Measurements from ENCODE around the gene DNAJC15.

The DNAJC15 gene

DNA sequence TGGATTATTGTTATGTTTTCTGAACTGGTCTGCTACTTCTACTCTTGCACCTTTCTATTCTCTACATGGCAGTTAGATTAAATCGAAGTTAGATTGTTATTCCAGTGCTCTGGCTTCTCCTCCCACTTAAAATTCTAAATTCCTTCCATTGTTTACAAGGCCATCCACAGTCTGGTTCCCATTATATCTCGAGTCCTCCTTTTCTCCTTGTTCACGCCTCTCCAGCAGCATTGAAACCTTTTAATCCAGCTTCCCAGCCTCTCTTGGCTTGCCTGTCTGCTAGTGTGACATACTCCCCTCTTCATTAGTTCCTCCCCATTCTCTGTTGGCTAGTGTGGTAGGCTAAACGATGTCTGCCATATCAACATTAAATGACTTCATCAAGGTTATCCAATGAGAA is 54.5 kb downstream of the DNAJC15 start:
- Histone ChIP-seq H3K27ac (ENCODE audit: low read depth, low read length) (no peak overlapping the region), H3K9me3 (ENCODE audit: control insufficient read depth in 5 of 5, low read length in 5 of 5) (no peaks in the 10 kb centered on the region), H3K4me3 (ENCODE audit: low read depth in 1 of 5, low read length in 5 of 5) (no peak overlapping the region), H3K36me3 (ENCODE audit: control insufficient read depth in 5 of 5, insufficient read depth in 5 of 5, low read length in 5 of 5) (peaks cover 0 to 5% (median 0%) of the 10 kb centered on the region in 5 donors), H3K9ac (ENCODE audit: low read length in 5 of 5) (no peak overlapping the region), H3K27me3 (ENCODE audit: control insufficient read depth in 5 of 5, insufficient read depth in 4 of 5, low read length in 5 of 5) (no peaks in the 10 kb centered on the region), H3K4me1 (ENCODE audit: control insufficient read depth in 5 of 5, insufficient read depth in 5 of 5, low read length in 5 of 5) (peaks cover 0 to 7% (median 0%) of the 10 kb centered on the region in 5 donors)

GRCh38 chr13:43078399-43078798 is 55.0 kb downstream of the DNAJC15 start:
- Histone ChIP-seq H3K4me1 (ENCODE audit: control insufficient read depth in 5 of 5, insufficient read depth in 5 of 5, low read length in 5 of 5) (peaks cover 0 to 7% (median 0%) of the 10 kb centered on the region in 5 donors), H3K9ac (ENCODE audit: low read length in 5 of 5) (no peak overlapping the region), H3K4me3 (ENCODE audit: low read depth in 1 of 5, low read length in 5 of 5) (no peak overlapping the region), H3K9me3 (ENCODE audit: control insufficient read depth in 5 of 5, low read length in 5 of 5) (no peaks in the 10 kb centered on the region), H3K27me3 (ENCODE audit: control insufficient read depth in 5 of 5, insufficient read depth in 4 of 5, low read length in 5 of 5) (no peaks in the 10 kb centered on the region), H3K27ac (ENCODE audit: low read depth, low read length) (no peak overlapping the region), H3K36me3 (ENCODE audit: control insufficient read depth in 5 of 5, insufficient read depth in 5 of 5, low read length in 5 of 5) (peaks cover 0 to 5% (median 0%) of the 10 kb centered on the region in 5 donors)

DNA sequence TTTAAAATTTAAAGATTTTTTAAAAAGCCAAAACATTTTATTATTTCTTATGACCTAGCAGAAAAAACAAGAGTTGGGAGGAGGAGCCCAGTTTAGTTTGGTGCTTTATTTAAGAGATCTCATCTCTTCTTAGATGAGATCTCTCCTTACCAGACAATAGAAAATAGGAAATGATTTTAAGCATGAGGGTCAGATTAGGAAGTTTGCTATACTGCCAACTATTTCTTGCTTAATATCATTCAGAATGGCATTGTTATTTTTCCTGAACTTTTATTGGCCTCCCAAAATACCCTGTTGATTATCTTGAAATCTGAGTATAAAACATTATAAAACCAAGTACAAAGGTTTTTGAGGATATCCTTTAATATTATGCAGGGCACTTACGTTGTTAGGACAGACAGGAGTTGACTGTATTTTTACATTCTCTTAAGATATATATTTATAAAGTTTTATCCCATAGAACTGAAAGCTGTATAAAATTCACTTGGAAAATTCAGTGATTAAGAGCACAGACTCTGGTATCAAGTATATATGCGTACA is 56.1 kb downstream of the DNAJC15 start:
- Histone ChIP-seq H3K4me1 (ENCODE audit: control insufficient read depth in 5 of 5, insufficient read depth in 5 of 5, low read length in 5 of 5) (peaks cover 0 to 7% (median 0%) of the 10 kb centered on the region in 5 donors), H3K27me3 (ENCODE audit: control insufficient read depth in 5 of 5, insufficient read depth in 4 of 5, low read length in 5 of 5) (no peaks in the 10 kb centered on the region), H3K9ac (ENCODE audit: low read length in 5 of 5) (no peak overlapping the region), H3K9me3 (ENCODE audit: control insufficient read depth in 5 of 5, low read length in 5 of 5) (no peaks in the 10 kb centered on the region), H3K4me3 (ENCODE audit: low read depth in 1 of 5, low read length in 5 of 5) (no peak overlapping the region), H3K27ac (ENCODE audit: low read depth, low read length) (no peak overlapping the region), H3K36me3 (ENCODE audit: control insufficient read depth in 5 of 5, insufficient read depth in 5 of 5, low read length in 5 of 5) (peaks cover 0 to 5% (median 0%) of the 10 kb centered on the region in 5 donors)

DNA sequence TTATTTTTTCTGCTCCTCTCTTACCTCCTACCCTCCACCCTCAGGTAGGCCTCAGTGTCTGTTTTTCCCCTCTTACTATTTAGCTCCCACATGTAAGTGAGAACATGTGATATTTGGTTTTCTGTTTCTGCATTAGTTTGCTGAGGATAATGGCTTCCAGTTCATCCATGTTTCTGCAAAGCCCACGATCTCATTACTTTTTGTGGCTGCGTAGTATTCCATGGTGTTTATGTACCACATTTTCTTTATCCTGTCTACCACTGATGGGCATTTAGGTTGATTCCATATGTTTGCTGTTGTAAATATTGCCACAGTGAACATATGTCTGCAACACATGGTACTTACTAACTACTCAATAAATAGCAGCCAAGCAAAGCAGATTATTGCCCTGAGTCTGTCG is 56.8 kb downstream of the DNAJC15 start:
- Histone ChIP-seq H3K36me3 (ENCODE audit: control insufficient read depth in 5 of 5, insufficient read depth in 5 of 5, low read length in 5 of 5) (peaks cover 0 to 5% (median 0%) of the 10 kb centered on the region in 5 donors), H3K27me3 (ENCODE audit: control insufficient read depth in 5 of 5, insufficient read depth in 4 of 5, low read length in 5 of 5) (no peaks in the 10 kb centered on the region), H3K9ac (ENCODE audit: low read length in 5 of 5) (no peak overlapping the region), H3K4me1 (ENCODE audit: control insufficient read depth in 5 of 5, insufficient read depth in 5 of 5, low read length in 5 of 5) (peaks cover 0 to 7% (median 0%) of the 10 kb centered on the region in 5 donors), H3K4me3 (ENCODE audit: low read depth in 1 of 5, low read length in 5 of 5) (no peak overlapping the region), H3K9me3 (ENCODE audit: control insufficient read depth in 5 of 5, low read length in 5 of 5) (no peaks in the 10 kb centered on the region), H3K27ac (ENCODE audit: low read depth, low read length) (no peak overlapping the region)

DNA sequence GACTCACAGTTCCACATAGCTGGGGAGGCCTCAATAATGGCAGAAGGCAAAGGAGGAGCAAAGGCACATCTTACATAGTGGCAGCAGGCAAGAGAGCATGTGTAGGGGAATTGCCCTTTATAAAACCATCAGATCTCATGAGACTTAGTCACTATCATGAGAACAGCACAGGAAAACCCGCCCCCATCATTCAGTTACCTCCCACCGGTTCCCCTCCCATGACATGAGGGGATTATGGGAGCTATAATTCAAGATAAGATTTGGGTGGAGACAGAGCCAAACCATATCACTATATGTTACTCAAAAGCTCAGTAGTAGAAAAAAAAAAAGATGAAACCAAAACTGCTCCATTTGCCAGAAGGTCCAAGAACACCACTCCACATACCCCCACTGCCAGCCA is 58.5 kb downstream of the DNAJC15 start:
- Histone ChIP-seq H3K4me3 (ENCODE audit: low read depth in 1 of 5, low read length in 5 of 5) (no peak overlapping the region), H3K9me3 (ENCODE audit: control insufficient read depth in 5 of 5, low read length in 5 of 5) (no peaks in the 10 kb centered on the region), H3K27ac (ENCODE audit: low read depth, low read length) (no peak overlapping the region), H3K36me3 (ENCODE audit: control insufficient read depth in 5 of 5, insufficient read depth in 5 of 5, low read length in 5 of 5) (peaks cover 0 to 5% (median 0%) of the 10 kb centered on the region in 5 donors), H3K27me3 (ENCODE audit: control insufficient read depth in 5 of 5, insufficient read depth in 4 of 5, low read length in 5 of 5) (no peaks in the 10 kb centered on the region), H3K4me1 (ENCODE audit: control insufficient read depth in 5 of 5, insufficient read depth in 5 of 5, low read length in 5 of 5) (peaks cover 0 to 4% (median 0%) of the 10 kb centered on the region in 5 donors), H3K9ac (ENCODE audit: low read length in 5 of 5) (no peak overlapping the region)

DNA sequence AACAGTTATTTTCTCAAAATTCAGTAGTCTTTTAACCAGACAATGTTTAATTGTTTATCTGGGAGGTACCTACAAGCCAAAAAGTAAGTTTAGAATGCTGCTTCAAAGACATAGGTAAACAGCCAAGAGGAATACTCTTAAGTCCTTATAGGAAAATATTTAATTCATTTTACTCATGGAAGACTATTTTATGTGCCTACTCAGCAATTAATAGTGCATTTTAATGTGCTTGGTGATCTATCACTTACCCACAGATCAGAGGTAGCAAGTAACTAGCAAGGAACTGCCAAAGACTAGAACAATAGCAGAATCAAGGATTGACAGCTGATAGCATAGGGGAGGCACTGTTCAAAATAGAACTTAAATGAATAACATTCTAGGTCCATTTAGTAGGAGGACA is 60.4 kb downstream of the DNAJC15 start:
- peaks cover 0 to 12% (median 2%) of the 10 kb centered on the region in 5 donors for H3K4me1 ChIP-seq (ENCODE audit: control insufficient read depth in 5 of 5, insufficient read depth in 5 of 5, low read length in 5 of 5)
- peaks cover 0 to 5% (median 0%) of the 10 kb centered on the region in 5 donors for H3K36me3 ChIP-seq (ENCODE audit: control insufficient read depth in 5 of 5, insufficient read depth in 5 of 5, low read length in 5 of 5)
- no peak overlapping the region for H3K9ac ChIP-seq (ENCODE audit: low read length in 5 of 5)
- H3K27me3 ChIP-seq (ENCODE audit: control insufficient read depth in 5 of 5, insufficient read depth in 4 of 5, low read length in 5 of 5): no peaks in the 10 kb centered on the region
- H3K4me3 ChIP-seq (ENCODE audit: low read depth in 1 of 5, low read length in 5 of 5): no peak overlapping the region
- H3K27ac ChIP-seq (ENCODE audit: low read depth, low read length): no peak overlapping the region
- no peaks in the 10 kb centered on the region for H3K9me3 ChIP-seq (ENCODE audit: control insufficient read depth in 5 of 5, low read length in 5 of 5)

DNA sequence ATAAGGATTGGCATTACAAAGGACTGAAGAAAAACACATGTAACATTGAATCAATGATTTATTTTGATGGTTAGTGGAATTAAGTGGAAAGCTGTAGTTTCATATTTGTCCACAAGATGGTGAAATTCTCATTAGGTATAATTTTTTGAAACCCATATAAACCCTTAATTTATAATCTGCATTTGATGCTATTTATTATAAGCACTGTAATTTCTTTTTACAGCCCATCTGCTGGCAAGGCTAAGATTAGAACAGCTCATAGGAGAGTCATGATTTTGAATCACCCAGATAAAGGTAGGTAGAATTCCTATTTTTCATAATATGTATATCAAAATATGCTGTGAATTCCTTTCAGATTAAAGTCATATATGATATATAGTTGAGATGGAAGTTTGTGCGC is 62.2 kb downstream of the DNAJC15 start:
- no peak overlapping the region for H3K9ac ChIP-seq (ENCODE audit: low read length in 5 of 5)
- no peak overlapping the region for H3K27ac ChIP-seq (ENCODE audit: low read depth, low read length)
- H3K4me1 ChIP-seq (ENCODE audit: control insufficient read depth in 5 of 5, insufficient read depth in 5 of 5, low read length in 5 of 5): peaks cover 0 to 8% (median 2%) of the 10 kb centered on the region in 5 donors
- no peak overlapping the region for H3K4me3 ChIP-seq (ENCODE audit: low read depth in 1 of 5, low read length in 5 of 5)
- no peaks in the 10 kb centered on the region for H3K36me3 ChIP-seq (ENCODE audit: control insufficient read depth in 5 of 5, insufficient read depth in 5 of 5, low read length in 5 of 5)
- H3K9me3 ChIP-seq (ENCODE audit: control insufficient read depth in 5 of 5, low read length in 5 of 5): no peaks in the 10 kb centered on the region
- no peaks in the 10 kb centered on the region for H3K27me3 ChIP-seq (ENCODE audit: control insufficient read depth in 5 of 5, insufficient read depth in 4 of 5, low read length in 5 of 5)

GRCh38 chr13:43086181-43086580 is 62.8 kb downstream of the DNAJC15 start:
- Histone ChIP-seq H3K27ac (ENCODE audit: low read depth, low read length) (no peak overlapping the region), H3K4me1 (ENCODE audit: control insufficient read depth in 5 of 5, insufficient read depth in 5 of 5, low read length in 5 of 5) (peaks cover 0 to 8% (median 2%) of the 10 kb centered on the region in 5 donors), H3K4me3 (ENCODE audit: low read depth in 1 of 5, low read length in 5 of 5) (no peak overlapping the region), H3K9ac (ENCODE audit: low read length in 5 of 5) (no peak overlapping the region), H3K27me3 (ENCODE audit: control insufficient read depth in 5 of 5, insufficient read depth in 4 of 5, low read length in 5 of 5) (no peaks in the 10 kb centered on the region), H3K9me3 (ENCODE audit: control insufficient read depth in 5 of 5, low read length in 5 of 5) (no peaks in the 10 kb centered on the region), H3K36me3 (ENCODE audit: control insufficient read depth in 5 of 5, insufficient read depth in 5 of 5, low read length in 5 of 5) (no peaks in the 10 kb centered on the region)

- H3K27ac ChIP-seq (ENCODE audit: low read depth, low read length): peak overlapping the region; percentile 60
- peak overlapping the region; percentile 61 to 85 (median 70) for H3K4me3 ChIP-seq (ENCODE audit: low read depth in 1 of 5, low read length in 5 of 5)
- no peaks in the 10 kb centered on the region for H3K36me3 ChIP-seq (ENCODE audit: control insufficient read depth in 5 of 5, insufficient read depth in 5 of 5, low read length in 5 of 5)
- peak overlapping the region; percentile 39 to 93 (median 65) for H3K9ac ChIP-seq (ENCODE audit: low read length in 5 of 5)
- no peaks in the 10 kb centered on the region for H3K9me3 ChIP-seq (ENCODE audit: control insufficient read depth in 5 of 5, low read length in 5 of 5)
- peaks cover 0 to 8% (median 2%) of the 10 kb centered on the region in 5 donors for H3K4me1 ChIP-seq (ENCODE audit: control insufficient read depth in 5 of 5, insufficient read depth in 5 of 5, low read length in 5 of 5)
- no peaks in the 10 kb centered on the region for H3K27me3 ChIP-seq (ENCODE audit: control insufficient read depth in 5 of 5, insufficient read depth in 4 of 5, low read length in 5 of 5)
Measured at GRCh38 chr13:43088093-43088511, 64.7 kb downstream of the DNAJC15 start.

- peaks cover 0 to 8% (median 2%) of the 10 kb centered on the region in 5 donors for H3K4me1 ChIP-seq (ENCODE audit: control insufficient read depth in 5 of 5, insufficient read depth in 5 of 5, low read length in 5 of 5)
- no peak overlapping the region for H3K4me3 ChIP-seq (ENCODE audit: low read depth in 1 of 5, low read length in 5 of 5)
- H3K9ac ChIP-seq (ENCODE audit: low read length in 5 of 5): no peak overlapping the region
- H3K36me3 ChIP-seq (ENCODE audit: control insufficient read depth in 5 of 5, insufficient read depth in 5 of 5, low read length in 5 of 5): no peaks in the 10 kb centered on the region
- no peaks in the 10 kb centered on the region for H3K27me3 ChIP-seq (ENCODE audit: control insufficient read depth in 5 of 5, insufficient read depth in 4 of 5, low read length in 5 of 5)
- H3K9me3 ChIP-seq (ENCODE audit: control insufficient read depth in 5 of 5, low read length in 5 of 5): no peaks in the 10 kb centered on the region
- no peak overlapping the region for H3K27ac ChIP-seq (ENCODE audit: low read depth, low read length)
Measured at GRCh38 chr13:43089912-43090498, 66.6 kb downstream of the DNAJC15 start.

All from subcutaneous abdominal adipose tissue (tissue), 5 donors.